GM23338 (cell line): Measurements from ENCODE around the gene SETBP1. TPM values are rescaled to one million over a fixed set of nuclear protein-coding genes. Genes with fewer than 3 reads are reported as not detected.

Experiments
- ATAC-seq: fragments of 200-7000 bp; cut with Tn5 transposase; 3 replicates; pipeline ENCODE4 v1.9.1; 2020
- DNase-seq: peaks from one replicate; pipeline ENCODE4 v3.0.0-alpha.2; 2015; ENCODE audit warnings: low spot score
- H2AFZ ChIP-seq: fragments of 200-600 bp; sonication (generic); 2 replicates; pipeline ENCODE4 v1.8.0; 2016; ENCODE audit warnings: antibody characterized with exemption, mild to moderate bottlenecking, moderate library complexity
- H3F3A ChIP-seq: fragments of 200-600 bp; sonication (generic); replicated peaks from 2 replicates; pipeline ENCODE4 v1.8.0; 2017; ENCODE audit warnings: antibody characterized with exemption, mixed run types, low read depth
- H3K27ac ChIP-seq: fragments of 200-600 bp; sonication (generic); 2 replicates; pipeline ENCODE4 v1.6.1; 2016; ENCODE audit warnings: low read depth
- H3K27me3 ChIP-seq: fragments of 200-600 bp; sonication (generic); 2 replicates; pipeline ENCODE4 v1.8.0; 2016; ENCODE audit warnings: mild to moderate bottlenecking, mixed run types, moderate library complexity; ENCODE audit not compliant: insufficient read depth
- H3K36me3 ChIP-seq: fragments of 200-600 bp; sonication (generic); 2 replicates; pipeline ENCODE4 v1.8.0; 2016; ENCODE audit warnings: mild to moderate bottlenecking; ENCODE audit not compliant: insufficient read depth
- H3K4me1 ChIP-seq: fragments of 200-600 bp; sonication (generic); 2 replicates; pipeline ENCODE4 v1.8.0; 2016; ENCODE audit warnings: mild to moderate bottlenecking, moderate library complexity; ENCODE audit not compliant: insufficient read depth
- H3K4me2 ChIP-seq: fragments of 200-600 bp; sonication (generic); 2 replicates; pipeline ENCODE4 v1.7.1; 2017; ENCODE audit warnings: mixed run types
- H3K4me3 ChIP-seq: fragments of 200-600 bp; sonication (generic); 2 replicates; pipeline ENCODE4 v1.6.1; 2016; ENCODE audit warnings: mixed run types
- H3K79me2 ChIP-seq: fragments of 200-600 bp; sonication (generic); replicated peaks from 2 replicates; pipeline ENCODE4 v1.8.0; 2017; ENCODE audit warnings: mild to moderate bottlenecking; ENCODE audit not compliant: insufficient read depth
- H3K9me2 ChIP-seq: fragments of 200-600 bp; sonication (generic); 2 replicates; pipeline ENCODE4 v1.8.0; 2017; ENCODE audit not compliant: insufficient read depth
- H4K20me1 ChIP-seq: fragments of 200-600 bp; sonication (generic); replicated peaks from 2 replicates; pipeline ENCODE4 v1.8.0; 2017; ENCODE audit warnings: mild to moderate bottlenecking; ENCODE audit not compliant: insufficient read depth
- H3K27ac Mint-ChIP-seq: 2 replicates; pipeline ENCODE4 v1.8.0; 2020; ENCODE audit warnings: inconsistent platforms, mild to moderate bottlenecking, moderate library complexity, mixed read lengths
- H3K27me3 Mint-ChIP-seq: 3 replicates; pipeline ENCODE4 v1.8.0; 2022; ENCODE audit warnings: low read depth, mild to moderate bottlenecking, moderate library complexity, mixed read lengths, inconsistent platforms; ENCODE audit not compliant: insufficient read depth, poor library complexity
- H3K36me3 Mint-ChIP-seq: 3 replicates; pipeline ENCODE4 v1.8.0; 2021; ENCODE audit warnings: low read depth, mild to moderate bottlenecking, inconsistent platforms, moderate library complexity, mixed read lengths
- H3K4me1 Mint-ChIP-seq: 3 replicates; pipeline ENCODE4 v1.8.0; 2020; ENCODE audit warnings: mild to moderate bottlenecking, inconsistent platforms, mixed read lengths
- H3K4me3 Mint-ChIP-seq: 3 replicates; pipeline ENCODE4 v1.8.0; 2021; ENCODE audit warnings: moderate library complexity, mild to moderate bottlenecking, inconsistent platforms, mixed read lengths
- H3K9me3 Mint-ChIP-seq: 3 replicates; pipeline ENCODE4 v1.8.0; 2020; ENCODE audit warnings: moderate library complexity, mild to moderate bottlenecking, inconsistent platforms, mixed read lengths
- CREB1 ChIP-seq: fragments of 250-450 bp; sonication (Bioruptor Pico); IDR thresholded peaks from 2 replicates; pipeline ENCODE4 v1.5.0; 2020; ENCODE audit warnings: low read depth, mild to moderate bottlenecking, moderate library complexity
- CTCF ChIP-seq, 2 experiments: fragments of 200-600 bp in 1 of 2; sonication (generic) in 1 of 2; conservative IDR thresholded peaks; 2 replicates each; pipeline versions ENCODE4 v1.5.1 to v1.6.1; 2016 to 2017; ENCODE audit warnings: antibody characterized with exemption in 2 of 2, low read depth in 2 of 2, mild to moderate bottlenecking in 2 of 2, moderate library complexity in 1 of 2
- EZH2 ChIP-seq: fragments of 200-600 bp; sonication (generic); IDR thresholded peaks from one replicate; pipeline ENCODE4 v1.8.0; 2017; ENCODE audit warnings: antibody characterized with exemption, mild to moderate bottlenecking, low read depth; ENCODE audit not compliant: unreplicated experiment
- EZH2phosphoT487 ChIP-seq: fragments of 200-600 bp; sonication (generic); IDR thresholded peaks from one replicate; pipeline ENCODE4 v1.8.1; 2018; ENCODE audit warnings: antibody characterized with exemption; ENCODE audit not compliant: unreplicated experiment
- JUNB ChIP-seq: IDR thresholded peaks from one replicate; pipeline ENCODE4 v1.6.1; 2016; ENCODE audit warnings: antibody characterized with exemption; ENCODE audit not compliant: unreplicated experiment
- NANOG ChIP-seq: IDR thresholded peaks from 2 replicates; pipeline ENCODE4 v1.6.1; 2016; ENCODE audit warnings: antibody characterized with exemption, borderline replicate concordance
- POLR2AphosphoS5 ChIP-seq: IDR thresholded peaks from 2 replicates; pipeline ENCODE4 v1.6.1; 2016; ENCODE audit warnings: antibody characterized with exemption, low read depth
- REST ChIP-seq: IDR thresholded peaks from one replicate; pipeline ENCODE4 v1.6.1; 2018; ENCODE audit warnings: antibody characterized with exemption; ENCODE audit not compliant: unreplicated experiment
- STAT1 ChIP-seq: IDR thresholded peaks from one replicate; pipeline ENCODE4 v1.6.1; 2016; ENCODE audit warnings: antibody characterized with exemption; ENCODE audit not compliant: unreplicated experiment
- ZNF114 ChIP-seq: fragments of 250-450 bp; sonication (Bioruptor Pico); IDR thresholded peaks from 2 replicates; pipeline ENCODE4 v1.5.0; 2020; ENCODE audit warnings: mild to moderate bottlenecking, moderate library complexity
- ZNF331 ChIP-seq: fragments of 250-450 bp; sonication (Bioruptor Pico); IDR thresholded peaks from 2 replicates; pipeline ENCODE4 v1.5.0; 2020; ENCODE audit warnings: low read depth, mild to moderate bottlenecking, moderate library complexity
- ZNF462 ChIP-seq: fragments of 250-450 bp; sonication (Bioruptor Pico); IDR thresholded peaks from 2 replicates; pipeline ENCODE4 v1.5.0; 2020; ENCODE audit warnings: mild to moderate bottlenecking, moderate library complexity
- polyA plus RNA-seq: library from polyadenylated mRNA; unstranded; fragments of >200 nt; fragmentation: Nextera tagmentation; extraction: Ambion mirVana; gene quantifications from 2 replicates; pipeline ENCODE4 v1.2.1, GENCODE V29; 2016
- total RNA-seq: library from RNA; depleted of rRNA; stranded (reverse); fragments of >200 nt; shearing (Covaris generic); gene quantifications from 2 replicates; pipeline ENCODE4 v1.2.3, GENCODE V29; 2014
- TF ChIP-seq, protein P1 (sequence below): IDR thresholded peaks from 2 replicates; pipeline ENCODE4 v1.6.1; 2016; ENCODE audit warnings: antibody characterized with exemption

Gene SETBP1
- total and polyA plus RNA-seq, 2 experiments from 2014 or later: 1.6 to 5.5 TPM

- Histone ChIP-seq H2AFZ (no peak overlapping the region), H3K27me3 (no peaks in the 10 kb centered on the region), H3K4me1 (no peaks in the 10 kb centered on the region), H3K4me2 (no peak overlapping the region), H3K79me2 (no peaks in the 10 kb centered on the region), H3K36me3 (no peaks in the 10 kb centered on the region), H3K4me3 (no peak overlapping the region), H3K9me2 (peaks cover 13% of the 10 kb centered on the region), H3F3A (no peaks in the 10 kb centered on the region), H4K20me1 (no peaks in the 10 kb centered on the region), H3K27ac (no peak overlapping the region)
- Mint-ChIP-seq H3K27me3 (peaks cover 1% of the 10 kb centered on the region), H3K4me1 (peaks cover 18% of the 10 kb centered on the region), H3K36me3 (no peaks in the 10 kb centered on the region), H3K4me3 (no peak overlapping the region), H3K9me3 (no peaks in the 10 kb centered on the region), H3K27ac (no peak overlapping the region)
- TF ChIP-seq EZH2phosphoT487: no peak
- no peak for TF ChIP-seq JUNB
- no peak for TF ChIP-seq STAT1
- no peak for TF ChIP-seq POLR2AphosphoS5
- TF ChIP-seq CTCF (conservative IDR thresholded peaks at IDR 0.05; ENCODE audit: low read depth in 2 of 2): no peak
- no peak for TF ChIP-seq CREB1
- no peak for TF ChIP-seq NANOG
- TF ChIP-seq, protein P1, sequence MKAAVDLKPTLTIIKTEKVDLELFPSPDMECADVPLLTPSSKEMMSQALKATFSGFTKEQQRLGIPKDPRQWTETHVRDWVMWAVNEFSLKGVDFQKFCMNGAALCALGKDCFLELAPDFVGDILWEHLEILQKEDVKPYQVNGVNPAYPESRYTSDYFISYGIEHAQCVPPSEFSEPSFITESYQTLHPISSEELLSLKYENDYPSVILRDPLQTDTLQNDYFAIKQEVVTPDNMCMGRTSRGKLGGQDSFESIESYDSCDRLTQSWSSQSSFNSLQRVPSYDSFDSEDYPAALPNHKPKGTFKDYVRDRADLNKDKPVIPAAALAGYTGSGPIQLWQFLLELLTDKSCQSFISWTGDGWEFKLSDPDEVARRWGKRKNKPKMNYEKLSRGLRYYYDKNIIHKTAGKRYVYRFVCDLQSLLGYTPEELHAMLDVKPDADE: no peak
- no peak for TF ChIP-seq ZNF114 (CRISPR knock-in tag)
- no peak for TF ChIP-seq ZNF331
- no peak for TF ChIP-seq ZNF462 (CRISPR knock-in tag)
- TF ChIP-seq EZH2: no peak
- TF ChIP-seq REST: no peak
- ATAC-seq (no peak), DNase-seq (no peak)
These were observed 426.7 kb downstream of the SETBP1 start for GRCh38 chr18:45107425-45107824.
